ENCODE data around the gene LGALS12.

- TF ChIP-seq EP300 (IDR thresholded peaks at IDR 0.05) (no peak), CTCF (IDR thresholded peaks at IDR 0.05) (no peak), POLR2A (IDR thresholded peaks at IDR 0.05; ENCODE audit: low read length) (no peak), MAX (IDR thresholded peaks at IDR 0.05) (no peak)
Measured at GRCh38 chr11:63534076-63534475, 28.2 kb downstream of the LGALS12 start.
